Ovary (tissue), 9 donors: ENCODE results near the gene CDCP2. TPM values are rescaled to one million over a fixed set of nuclear protein-coding genes. Genes with fewer than 3 reads are reported as not detected.

Source experiments
- DNase-seq, 5 donors: peaks; one replicate each; pipeline ENCODE4 v3.0.0-alpha.2; 2019 to 2020
- H3K27ac ChIP-seq, 2 donors: fragments of 200-600 bp; one replicate each; pipeline versions ENCODE4 v1.5.1 to v1.8.0; 2019 to 2022
- H3K27me3 ChIP-seq: fragments of 200-600 bp; one replicate; pipeline ENCODE4 v1.8.0; 2022
- H3K36me3 ChIP-seq: fragments of 200-600 bp; sonication (generic); one replicate; pipeline ENCODE4 v1.5.1; 2019
- H3K4me1 ChIP-seq: one replicate; pipeline ENCODE4 v1.8.1; 2013; ENCODE audit warnings: mild to moderate bottlenecking, moderate library complexity; ENCODE audit not compliant: insufficient read depth
- H3K4me3 ChIP-seq: fragments of 200-600 bp; sonication (generic); one replicate; pipeline ENCODE4 v1.5.1; 2017
- H3K9me3 ChIP-seq, 2 donors: fragments of 200-600 bp in 1 of 2; sonication (generic) in 1 of 2; one replicate each; pipeline versions ENCODE4 v1.5.1 to v1.8.1; 2013 to 2019; ENCODE audit warnings: mild to moderate bottlenecking in 1 of 2, moderate library complexity in 1 of 2
- CTCF ChIP-seq, 3 donors: fragments of 450-650 bp in 2 of 3; fragments of 200-600 bp in 1 of 3; IDR thresholded peaks; one replicate each; pipeline versions ENCODE4 v1.5.1 to v1.8.0; 2016 to 2022; ENCODE audit warnings: antibody characterized with exemption in 3 of 3, mild to moderate bottlenecking in 1 of 3
- EP300 ChIP-seq: sonication (generic); formaldehyde crosslinking; IDR thresholded peaks from one replicate; pipeline ENCODE4 v1.6.1; 2017; ENCODE audit warnings: antibody characterized with exemption
- POLR2A ChIP-seq: fragments of 450-650 bp; IDR thresholded peaks from one replicate; pipeline ENCODE4 v1.6.1; 2017; ENCODE audit warnings: antibody characterized with exemption, mild to moderate bottlenecking, moderate library complexity
- WGBS, 3 donors: extraction: QIAGEN DNeasy Blood & Tissue Kit in 1 of 3; methylation state at CpG; one replicate each; pipeline versions ENCODE4 v1.1.5 to v1.1.7; 2013 to 2017; 5-methylcytosine and 5-hydroxymethylcytosine counted together
- intact Hi-C, 4 donors: fragments of 100-400 bp; cut with DNase I; formaldehyde crosslinking; loops; one replicate each; pipeline versions ENCODE4 v1.11.0 to v1.15.1; 2022 to 2023
- polyA plus RNA-seq, 2 donors: library from polyadenylated mRNA; stranded (reverse); fragments of 200-250 nt in 1 of 2; fragments of 350-450 nt in 1 of 2; fragmentation: Illumina TruSeq in 1 of 2; extraction: RNeasy Lipid Tissue Mini Kit (QIAGEN cat#74804) in 1 of 2; gene quantifications; one replicate each; pipeline ENCODE4 v1.2.3, GENCODE V29; 2013 to 2014
- total RNA-seq, 7 donors: library from RNA; depleted of rRNA in 2 of 7; stranded (reverse); fragments of >200 nt in 2 of 7; fragmentation: NEBNext Ultra II Directional in 3 of 7; extraction: Animal tissue kit (Norgen Biotek cat#: 25700) in 3 of 7; gene quantifications; one replicate each; pipeline versions ENCODE4 v1.1.0 to v1.2.4, GENCODE V29; 2016 to 2023
- donor health status: DM: no; HTN: no; CAD: no; lungs with moderate emphysema.
- donor health status: DM: no; HTN: no; CAD: no.
- donor health status: Bipolar disorder and iron deficiency.
- donor health status: DM: yes; HTN: yes; CAD: no.
- donor health status: DM: no; HTN: no; CAD: no.
- donor health status: DM: yes; HTN: yes; CAD: no.

CDCP2 gene
- total and polyA plus RNA-seq, 9 donors: 0.04 to 0.34 (median 0.15) TPM; not detected in 6

- WGBS, 3 donors: 79 to 89% (median 86%) methylated on average over 5 of the region's 5 CpGs
- Histone ChIP-seq H3K36me3 (no peaks in the 10 kb centered on the region), H3K27ac (no peak overlapping the region), H3K9me3 (no peaks in the 10 kb centered on the region), H3K27me3 (no peaks in the 10 kb centered on the region), H3K4me1 (no peaks in the 10 kb centered on the region), H3K4me3 (no peak overlapping the region)
- no peak for TF ChIP-seq EP300
- no peak for TF ChIP-seq CTCF (IDR thresholded peaks at IDR 0.05)
- no peak for TF ChIP-seq POLR2A
- no peak for DNase-seq
- intact Hi-C loops: no loop called here
Observed at GRCh38 chr1:54180701-54181360, 28.0 kb upstream of the CDCP2 start.

- WGBS, 3 donors: 78 to 81% (median 81%) methylated on average over 7 to 9 of the region's 9 CpGs
- H3K36me3 ChIP-seq: no peaks in the 10 kb centered on the region
Observed at GRCh38 chr1:54178296-54179070, 25.7 kb upstream of the CDCP2 start.

GRCh38 chr1:54177726-54178125 is 24.9 kb upstream of the CDCP2 start:
- TF ChIP-seq EP300: no peak
- no peak for TF ChIP-seq POLR2A
- no peak for TF ChIP-seq CTCF (IDR thresholded peaks at IDR 0.05)
- H3K4me1 ChIP-seq: no peaks in the 10 kb centered on the region
- no peak overlapping the region for H3K27ac ChIP-seq
- H3K27me3 ChIP-seq: no peaks in the 10 kb centered on the region
- 88 to 91% (median 90%) methylated on average over 8 of the region's 8 CpGs for WGBS, 3 donors
- intact Hi-C loops: no loop called here
- no peaks in the 10 kb centered on the region for H3K9me3 ChIP-seq
- no peak for DNase-seq
- H3K36me3 ChIP-seq: no peaks in the 10 kb centered on the region
- no peak overlapping the region for H3K4me3 ChIP-seq

More at GRCh38 chr1:54178296-54179070, 25.7 kb upstream of the CDCP2 start:
- no peak overlapping the region for H3K4me3 ChIP-seq
- H3K27ac ChIP-seq: no peak overlapping the region
- H3K9me3 ChIP-seq: no peaks in the 10 kb centered on the region
- TF ChIP-seq EP300 (no peak), CTCF (IDR thresholded peaks at IDR 0.05) (no peak), POLR2A (no peak)
- DNase-seq: no peak
- no peaks in the 10 kb centered on the region for H3K27me3 ChIP-seq
- intact Hi-C loops: no loop called here
- H3K4me1 ChIP-seq: no peaks in the 10 kb centered on the region

- no peak for DNase-seq
- H3K36me3 ChIP-seq: no peaks in the 10 kb centered on the region
- H3K4me1 ChIP-seq: no peaks in the 10 kb centered on the region
- H3K27me3 ChIP-seq: no peaks in the 10 kb centered on the region
- intact Hi-C loops: no loop called here
- no peaks in the 10 kb centered on the region for H3K9me3 ChIP-seq
- H3K27ac ChIP-seq: no peak overlapping the region
- no peak overlapping the region for H3K4me3 ChIP-seq
- WGBS, 3 donors: 88 to 94% (median 89%) methylated on average over 6 of the region's 6 CpGs
- TF ChIP-seq EP300: no peak
- no peak for TF ChIP-seq POLR2A
- no peak for TF ChIP-seq CTCF (IDR thresholded peaks at IDR 0.05)
Observed at GRCh38 chr1:54176621-54177327, 24.0 kb upstream of the CDCP2 start.
